Prostate gland (tissue), 2 donors: ENCODE results near the gene PPP4R4. TPM values are rescaled to one million over a fixed set of nuclear protein-coding genes. Genes with fewer than 3 reads are reported as not detected.

Experiments
- DNase-seq: peaks from one replicate; pipeline ENCODE4 v3.0.0-alpha.2; 2019; ENCODE audit warnings: low spot score
- H3K27ac ChIP-seq, 2 donors: fragments of 200-600 bp; sonication (generic); 2 replicates each; pipeline ENCODE4 v1.5.1; 2017 to 2019
- H3K27me3 ChIP-seq: fragments of 200-600 bp; sonication (generic); replicated peaks from 2 replicates; pipeline ENCODE4 v1.5.1; 2019; ENCODE audit not compliant: insufficient read depth
- H3K36me3 ChIP-seq, 2 donors: fragments of 200-600 bp; sonication (generic); 1 replicate in 1 of 2; 2 replicates in 1 of 2; pipeline versions ENCODE4 v1.5.1 to v1.8.1; 2017 to 2019
- H3K4me1 ChIP-seq: fragments of 200-600 bp; sonication (generic); replicated peaks from 2 replicates; pipeline ENCODE4 v1.5.1; 2019
- H3K4me3 ChIP-seq, 2 donors: fragments of 200-600 bp; sonication (generic); 2 replicates each; pipeline ENCODE4 v1.5.1; 2017 to 2019
- H3K9me3 ChIP-seq: fragments of 200-600 bp; sonication (generic); 2 replicates; pipeline ENCODE4 v1.5.1; 2017
- CTCF ChIP-seq, 4 experiments: fragments of 200-600 bp in 2 of 4; fragments of 450-650 bp in 2 of 4; sonication (generic) in 2 of 4; IDR thresholded peaks; 1 replicate in 3 of 4; 2 replicates in 1 of 4; pipeline ENCODE4 v1.5.1; 2016 to 2019; ENCODE audit warnings: antibody characterized with exemption in 4 of 4, mild to moderate bottlenecking in 2 of 4, moderate library complexity in 2 of 4
- POLR2A ChIP-seq: fragments of 450-650 bp; IDR thresholded peaks from one replicate; pipeline ENCODE4 v1.6.1; 2016; ENCODE audit warnings: antibody characterized with exemption, mild to moderate bottlenecking
- POLR2AphosphoS5 ChIP-seq: sonication (generic); formaldehyde crosslinking; IDR thresholded peaks from one replicate; pipeline ENCODE4 v1.6.1; 2017; ENCODE audit warnings: antibody characterized with exemption
- WGBS: methylation state at CpG from one replicate; pipeline ENCODE4 v1.1.5; 2018; 5-methylcytosine and 5-hydroxymethylcytosine counted together
- intact Hi-C: fragments of 100-400 bp; cut with DNase I; formaldehyde crosslinking; loops from one replicate; pipeline ENCODE4 v1.14.2; 2022
- total RNA-seq, 2 donors: library from RNA; depleted of rRNA; stranded (reverse); fragments of >200 nt; gene quantifications; one replicate each; pipeline ENCODE4 v1.1.0, GENCODE V29; 2016

The PPP4R4 gene
- 1 to 10 TPM in 1 of 2 donors, under 1 TPM in 1; 0.32 to 9.5 TPM for total RNA-seq

GRCh38 chr14:94173885-94174603 is at the start of gene PPP4R4:
Gene PPP4R4 (plus strand): TSS chr14:94174322. CDS start chr14:94174466, 144 bp downstream.
- intact Hi-C loops, result no loop called here
- Histone ChIP-seq H3K27ac (peak within 1 kb of the TSS; percentile 15 to 36), H3K4me3 (peak within 1 kb of the TSS; percentile 45 to 55), H3K27me3 (no peaks in the 10 kb centered on the region), H3K9me3 (no peaks in the 10 kb centered on the region), H3K4me1 (no peaks in the 10 kb centered on the region), H3K36me3 (no peaks in the 10 kb centered on the region)
- TF ChIP-seq POLR2A (peak; percentile 57), CTCF (IDR thresholded peaks at IDR 0.05) (no peak)
- peak; percentile 76 for DNase-seq
- 0% methylated on average over 49 of the region's 84 CpGs for WGBS

- Histone ChIP-seq H3K4me3 (no peak overlapping the region), H3K9me3 (no peaks in the 10 kb centered on the region), H3K27ac (no peak overlapping the region), H3K4me1 (no peaks in the 10 kb centered on the region), H3K36me3 (no peaks in the 10 kb centered on the region), H3K27me3 (no peaks in the 10 kb centered on the region)
- 86% methylated on average over 9 of the region's 9 CpGs for WGBS
- TF ChIP-seq CTCF (IDR thresholded peaks at IDR 0.05), result no peak
- no peak for TF ChIP-seq POLR2A
- no peak for TF ChIP-seq POLR2AphosphoS5
- intact Hi-C loops, result loop anchor here (5.0 kb wide), 1 partner anchor 42 kb away; the partner anchor contains the start of genes DDX24 and IFI27L1
- DNase-seq, result no peak
Measured at GRCh38 chr14:94124582-94125377, 49.3 kb upstream of the PPP4R4 start.

- 84% methylated on average over 6 of the region's 6 CpGs for WGBS
- Histone ChIP-seq H3K36me3 (no peaks in the 10 kb centered on the region), H3K4me1 (no peaks in the 10 kb centered on the region), H3K9me3 (no peaks in the 10 kb centered on the region), H3K4me3 (no peak overlapping the region), H3K27me3 (no peaks in the 10 kb centered on the region), H3K27ac (no peak overlapping the region)
- intact Hi-C loops, result loop anchor here (5.0 kb wide), 1 partner anchor 44 kb away; the partner anchor contains the start of genes DDX24 and IFI27L1
- TF ChIP-seq CTCF (IDR thresholded peaks at IDR 0.05), result no peak
- TF ChIP-seq POLR2A, result no peak
- no peak for TF ChIP-seq POLR2AphosphoS5
- DNase-seq, result no peak
Measured at GRCh38 chr14:94125659-94126418, 48.3 kb upstream of the PPP4R4 start.

GRCh38 chr14:94126419-94126677 is 47.8 kb upstream of the PPP4R4 start:
- WGBS, result 95% methylated on average over 1 of the region's 1 CpG
- H3K4me3 ChIP-seq, result no peak overlapping the region
- intact Hi-C loops, result loop anchor here (5.0 kb wide), 1 partner anchor 44 kb away; the partner anchor contains the start of genes DDX24 and IFI27L1
- H3K27ac ChIP-seq, result no peak overlapping the region
- H3K4me1 ChIP-seq, result no peaks in the 10 kb centered on the region
- DNase-seq, result no peak
- no peaks in the 10 kb centered on the region for H3K9me3 ChIP-seq
- no peak for TF ChIP-seq CTCF (IDR thresholded peaks at IDR 0.05)
- no peak for TF ChIP-seq POLR2AphosphoS5
- TF ChIP-seq POLR2A, result no peak
- H3K36me3 ChIP-seq, result no peaks in the 10 kb centered on the region
- H3K27me3 ChIP-seq, result no peaks in the 10 kb centered on the region
